Measurements from ENCODE around the gene LRG1.
A peak's percentile ranks its signal among the peaks of the same experiment; 100 is the strongest.
"Not testable (repeated sequence)": the region's sequence is repeated elsewhere in the genome, so short reads cannot be mapped to it uniquely, and the experiment has no call there.

LRG1 gene

GRCh38 chr19:4529924-4530522 lies 9.8 kb downstream of the LRG1 start:
- no peak for DNase-seq (ENCODE audit: low read depth in 2 of 2)

GRCh38 chr19:4528843-4529242 lies 11.0 kb downstream of the LRG1 start:
- DNase-seq (ENCODE audit: low read depth in 2 of 2): no peak

- DNase-seq (ENCODE audit: low read depth in 2 of 2): not testable (repeated sequence)
Observed at GRCh38 chr19:4527377-4527776, 12.5 kb downstream of the LRG1 start.

GRCh38 chr19:4525563-4526002 lies 14.3 kb downstream of the LRG1 start:
- DNase-seq (ENCODE audit: low read depth in 2 of 2): no peak

GRCh38 chr19:4524808-4525562 lies 14.9 kb downstream of the LRG1 start:
- DNase-seq (ENCODE audit: low read depth in 2 of 2): peak; percentile 41 to 67

GRCh38 chr19:4523306-4524110 lies 16.3 kb downstream of the LRG1 start:
- no peak for DNase-seq (ENCODE audit: low read depth in 2 of 2)

- DNase-seq (ENCODE audit: low read depth in 2 of 2): no peak
Observed at GRCh38 chr19:4522291-4523002, 17.4 kb downstream of the LRG1 start.

- DNase-seq (ENCODE audit: low read depth in 2 of 2): no peak
Observed at GRCh38 chr19:4521888-4522242, 18.0 kb downstream of the LRG1 start.

GRCh38 chr19:4521170-4521887 lies 18.5 kb downstream of the LRG1 start:
- no peak for DNase-seq (ENCODE audit: low read depth in 2 of 2)

GRCh38 chr19:4519521-4520277 lies 20.1 kb downstream of the LRG1 start:
- no peak for DNase-seq (ENCODE audit: low read depth in 2 of 2)

GRCh38 chr19:4519172-4519496 lies 20.7 kb downstream of the LRG1 start:
- DNase-seq (ENCODE audit: low read depth in 2 of 2): no peak

- no peak for DNase-seq (ENCODE audit: low read depth in 2 of 2)
Observed at GRCh38 chr19:4518345-4519171, 21.3 kb downstream of the LRG1 start, which contains the start of gene PLIN4. Gene PLIN4 (minus strand): TSS chr19:4518486. CDS start chr19:4518272, 214 bp downstream.

GRCh38 chr19:4517451-4518057 lies 22.3 kb downstream of the LRG1 start:
- DNase-seq (ENCODE audit: low read depth in 2 of 2): no peak

GRCh38 chr19:4516939-4517300 lies 22.9 kb downstream of the LRG1 start:
- DNase-seq (ENCODE audit: low read depth in 2 of 2): no peak

- no peak for DNase-seq (ENCODE audit: low read depth in 2 of 2)
Observed at GRCh38 chr19:4516199-4516938, 23.5 kb downstream of the LRG1 start.

GRCh38 chr19:4515732-4516131 lies 24.1 kb downstream of the LRG1 start:
- DNase-seq (ENCODE audit: low read depth in 2 of 2): no peak

- DNase-seq (ENCODE audit: low read depth in 2 of 2): no peak
Observed at GRCh38 chr19:4513248-4513647, 26.6 kb downstream of the LRG1 start.

- no peak for DNase-seq (ENCODE audit: low read depth in 2 of 2)
Observed at GRCh38 chr19:4512070-4512469, 27.8 kb downstream of the LRG1 start.
